Mucosa of descending colon (tissue), 3 donors: ENCODE data around the gene PRKCE. TPM values are rescaled to one million over a fixed set of nuclear protein-coding genes. Genes with fewer than 3 reads are reported as not detected.

Source experiments
- ATAC-seq: fragments of 200-7000 bp; cut with Tn5 transposase; one replicate; pipeline ENCODE4 v1.9.1; 2020; ENCODE audit warnings: mild to moderate bottlenecking, moderate library complexity
- DNase-seq, 3 donors: peaks; one replicate each; pipeline ENCODE4 v3.0.0-alpha.2; 2020
- H3K36me3 ChIP-seq: fragments of 200-600 bp; one replicate; pipeline ENCODE4 v1.8.0; 2021; ENCODE audit warnings: low read depth, mild to moderate bottlenecking
- H3K4me1 ChIP-seq: fragments of 200-600 bp; one replicate; pipeline ENCODE4 v1.8.0; 2021; ENCODE audit warnings: low read depth, mild to moderate bottlenecking
- H3K4me3 ChIP-seq: fragments of 200-600 bp; one replicate; pipeline ENCODE4 v1.8.0; 2021; ENCODE audit warnings: mild to moderate bottlenecking
- H3K9me3 ChIP-seq: fragments of 200-600 bp; one replicate; pipeline ENCODE4 v1.8.0; 2021; ENCODE audit warnings: mild to moderate bottlenecking
- intact Hi-C, 2 donors: fragments of 100-400 bp; cut with DNase I in 1 of 2; cut with micrococcal nuclease in 1 of 2; formaldehyde crosslinking; loops; one replicate each; pipeline versions ENCODE4 v1.11.0 to v1.11.1; 2022; cut with DNase I, micrococcal nuclease
- long read RNA-seq, 2 donors: library from polyadenylated mRNA; unstranded; transcript quantifications; one replicate each; pipeline ENCODE4 v2.0.0, GENCODE V29; 2019 to 2021
- total RNA-seq, 3 donors: library from RNA; stranded (reverse); fragmentation: NEBNext Ultra II Directional in 2 of 3; extraction: Animal tissue kit (Norgen Biotek cat#: 25700) in 2 of 3; gene quantifications; one replicate each; pipeline versions ENCODE4 v1.2.1 to v1.2.4, GENCODE V29; 2021 to 2023
- TF ChIP-seq, protein P1 (sequence below): fragments of 200-600 bp; IDR thresholded peaks from one replicate; pipeline ENCODE4 v1.8.0; 2022; ENCODE audit warnings: antibody characterized with exemption, mild to moderate bottlenecking
- donor health status: DM: no; HTN: no; CAD: no; lungs with moderate emphysema.
- donor health status: DM: no; HTN: no; CAD: no.
- donor health status: DM: no; HTN: yes; CAD: no.

The PRKCE gene
- 10 to 100 TPM; 24.5 to 52.0 (median 32.7) TPM for total RNA-seq
- long read RNA-seq, donor 1, full-length matches to known transcripts: 2 of 21 reads
- long read RNA-seq, donor 1, partial matches to known transcripts: 7 of 21 reads
- long read RNA-seq, donor 1, other reads (novel, unspliced or antisense): 12 of 21 reads
- long read RNA-seq, donor 2, partial matches to known transcripts: 0 of 2 reads
- long read RNA-seq, donor 2, other reads (novel, unspliced or antisense): 2 of 2 reads

DNA sequence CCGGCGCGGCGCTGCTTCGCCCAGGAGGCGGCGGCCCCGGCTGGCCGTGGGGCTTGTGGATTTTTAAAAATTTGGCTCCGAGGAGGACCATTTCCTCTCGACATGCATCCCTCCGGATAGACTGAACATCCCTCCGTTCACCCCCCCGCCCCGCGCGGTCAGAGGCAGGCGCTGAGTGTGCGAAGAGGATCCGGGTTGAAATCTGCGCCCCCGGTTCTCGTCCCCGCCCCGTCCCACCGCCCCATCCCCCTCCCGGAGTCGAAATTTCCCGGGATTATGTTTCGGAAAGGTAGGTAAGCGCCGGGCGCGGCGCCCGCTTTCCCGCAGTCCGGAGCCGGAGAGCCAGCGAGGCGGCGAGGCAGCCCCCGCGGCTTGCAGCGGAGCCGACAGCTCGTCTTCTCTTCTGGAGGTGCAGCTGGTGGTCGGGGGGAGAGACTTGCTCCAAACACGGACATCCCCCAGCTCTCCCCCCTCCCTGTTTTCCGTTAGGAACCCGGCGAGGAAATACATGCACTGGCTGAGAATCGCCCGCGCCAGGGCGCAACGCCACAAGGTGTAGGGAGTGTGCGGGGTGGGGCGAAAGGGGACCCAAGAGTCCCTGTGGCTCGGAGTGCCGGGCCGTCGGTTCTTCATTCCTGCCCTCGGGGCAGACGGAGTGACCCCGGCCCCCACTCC is at the start of gene PRKCE:
PRKCE (plus strand) TSS at position 261 of the 675 bp plus-strand sequence.
- intact Hi-C loops: loop anchor here in 1 of 2 donors (5.0 kb wide), 1 partner anchor 121 kb away; no protein-coding TSS in a partner anchor
- TF ChIP-seq, protein P1, sequence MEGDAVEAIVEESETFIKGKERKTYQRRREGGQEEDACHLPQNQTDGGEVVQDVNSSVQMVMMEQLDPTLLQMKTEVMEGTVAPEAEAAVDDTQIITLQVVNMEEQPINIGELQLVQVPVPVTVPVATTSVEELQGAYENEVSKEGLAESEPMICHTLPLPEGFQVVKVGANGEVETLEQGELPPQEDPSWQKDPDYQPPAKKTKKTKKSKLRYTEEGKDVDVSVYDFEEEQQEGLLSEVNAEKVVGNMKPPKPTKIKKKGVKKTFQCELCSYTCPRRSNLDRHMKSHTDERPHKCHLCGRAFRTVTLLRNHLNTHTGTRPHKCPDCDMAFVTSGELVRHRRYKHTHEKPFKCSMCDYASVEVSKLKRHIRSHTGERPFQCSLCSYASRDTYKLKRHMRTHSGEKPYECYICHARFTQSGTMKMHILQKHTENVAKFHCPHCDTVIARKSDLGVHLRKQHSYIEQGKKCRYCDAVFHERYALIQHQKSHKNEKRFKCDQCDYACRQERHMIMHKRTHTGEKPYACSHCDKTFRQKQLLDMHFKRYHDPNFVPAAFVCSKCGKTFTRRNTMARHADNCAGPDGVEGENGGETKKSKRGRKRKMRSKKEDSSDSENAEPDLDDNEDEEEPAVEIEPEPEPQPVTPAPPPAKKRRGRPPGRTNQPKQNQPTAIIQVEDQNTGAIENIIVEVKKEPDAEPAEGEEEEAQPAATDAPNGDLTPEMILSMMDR: no peak
- peak; percentile 37 for ATAC-seq
- Histone ChIP-seq H3K4me3 (peak within 1 kb of the TSS; percentile 72), H3K9me3 (no peaks in the 10 kb centered on the region), H3K4me1 (peaks cover 23% of the 10 kb centered on the region), H3K36me3 (no peaks in the 10 kb centered on the region)
- DNase-seq: peak; percentile 73 to 84 (median 81)

DNA sequence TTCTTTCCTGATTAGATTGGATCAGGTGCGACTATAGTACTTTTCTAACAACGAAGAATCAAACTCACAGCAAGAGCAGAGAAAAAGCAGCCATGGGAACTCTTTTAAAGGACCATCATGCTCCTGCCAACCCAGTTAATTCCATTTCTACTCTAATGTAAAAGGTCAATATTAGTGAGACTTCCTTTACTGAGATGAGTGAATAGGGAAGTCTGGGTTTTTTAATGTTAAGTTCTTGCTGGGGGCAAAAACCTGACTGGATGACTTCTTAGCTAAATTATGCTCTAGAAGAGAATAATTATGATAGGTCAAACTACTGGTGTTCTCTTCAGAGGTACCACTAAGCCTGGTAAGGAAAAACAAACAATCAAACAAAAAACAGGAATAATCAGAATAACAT is 48.9 kb upstream of the PRKCE start:
- Histone ChIP-seq H3K4me1 (no peaks in the 10 kb centered on the region), H3K4me3 (no peak overlapping the region), H3K36me3 (no peaks in the 10 kb centered on the region), H3K9me3 (no peaks in the 10 kb centered on the region)
- TF ChIP-seq, protein P1: no peak
- DNase-seq (no peak), ATAC-seq (no peak)
- intact Hi-C loops: no loop called here

DNA sequence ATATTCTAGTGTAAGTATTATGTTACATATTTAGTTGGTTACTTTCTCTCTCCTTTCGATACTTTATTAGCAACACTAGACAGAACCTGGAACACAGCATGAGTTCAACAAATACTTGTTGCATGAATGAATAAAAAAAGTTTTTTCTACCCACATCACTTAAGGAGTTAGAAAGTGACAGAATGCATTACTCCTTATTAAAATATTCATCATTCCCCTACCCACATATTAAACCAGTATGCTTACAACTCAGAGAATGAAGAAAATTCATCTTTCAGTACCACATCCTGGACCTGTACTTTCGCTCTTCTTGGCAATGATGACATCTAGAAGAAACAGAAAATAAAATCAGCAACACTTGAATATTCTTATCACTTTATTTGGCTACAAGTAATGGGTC is 46.4 kb upstream of the PRKCE start:
- Histone ChIP-seq H3K4me3 (no peak overlapping the region), H3K4me1 (no peaks in the 10 kb centered on the region), H3K9me3 (no peaks in the 10 kb centered on the region), H3K36me3 (no peaks in the 10 kb centered on the region)
- DNase-seq (no peak), ATAC-seq (no peak)
- TF ChIP-seq, protein P1: no peak
- intact Hi-C loops: no loop called here

DNA sequence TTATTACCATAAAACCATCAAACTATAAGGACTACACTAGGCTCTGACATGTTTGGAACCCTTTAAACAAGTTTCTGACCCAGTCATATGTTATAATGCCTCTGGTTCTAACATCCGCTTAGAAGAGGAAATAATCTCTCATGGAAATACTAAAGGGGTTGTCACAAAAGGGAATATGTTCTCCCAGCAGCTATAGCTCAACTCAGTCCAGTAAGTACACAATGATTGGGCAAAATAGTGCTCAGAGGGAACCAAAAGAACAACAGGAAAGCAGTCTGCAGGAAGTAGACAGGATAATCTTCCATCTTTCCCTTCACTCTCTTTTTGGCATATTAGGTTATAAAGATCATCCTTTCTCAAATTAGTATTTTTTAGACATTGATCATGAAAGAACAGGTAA is 44.7 kb upstream of the PRKCE start:
- intact Hi-C loops: no loop called here
- no peak overlapping the region for H3K4me3 ChIP-seq
- DNase-seq: no peak
- no peak for ATAC-seq
- TF ChIP-seq, protein P1: no peak
- H3K4me1 ChIP-seq: peaks cover 3% of the 10 kb centered on the region
- H3K36me3 ChIP-seq: no peaks in the 10 kb centered on the region
- H3K9me3 ChIP-seq: no peaks in the 10 kb centered on the region

DNA sequence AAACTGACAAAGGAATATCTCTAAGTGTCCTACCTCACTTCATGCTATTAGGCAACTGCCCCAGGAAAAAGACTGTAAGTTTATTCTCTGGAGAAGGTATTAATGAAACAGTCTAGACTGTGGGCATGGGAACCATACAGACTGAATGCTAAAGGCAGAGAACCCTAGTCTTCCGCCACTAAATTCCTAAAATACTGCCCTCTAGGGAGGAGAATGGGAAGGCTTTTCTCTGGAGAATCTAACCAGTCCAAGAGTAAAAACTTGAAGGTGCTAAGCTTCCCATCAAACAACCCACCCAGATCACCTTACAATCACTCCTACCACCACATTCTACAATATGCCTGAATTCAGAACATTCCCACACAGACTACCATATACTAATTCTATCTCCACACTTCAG is 43.8 kb upstream of the PRKCE start:
- H3K4me3 ChIP-seq: no peak overlapping the region
- no peaks in the 10 kb centered on the region for H3K9me3 ChIP-seq
- DNase-seq: no peak
- TF ChIP-seq, protein P1: peak; percentile 11
- no peaks in the 10 kb centered on the region for H3K36me3 ChIP-seq
- intact Hi-C loops: no loop called here
- no peak for ATAC-seq
- H3K4me1 ChIP-seq: peaks cover 3% of the 10 kb centered on the region
